HepG2 (cell line): ENCODE data around the gene STX1B. TPM values are rescaled to one million over a fixed set of nuclear protein-coding genes. Genes with fewer than 3 reads are reported as not detected.
A peak's percentile ranks its signal among the peaks of the same experiment; 100 is the strongest.

Experiments
- POGZ ChIP-seq: sonication (generic); formaldehyde crosslinking; IDR thresholded peaks from 2 replicates; pipeline ENCODE4 v1.4.0; 2020; ENCODE audit warnings: mild to moderate bottlenecking, missing genetic modification reagents
- POLR2G ChIP-seq: fragments of 200-400 bp; formaldehyde crosslinking; IDR thresholded peaks from 2 replicates; pipeline ENCODE4 v1.6.1; 2018; ENCODE audit warnings: mild to moderate bottlenecking, low read depth, low read length, moderate library complexity
- ZBTB7A ChIP-seq: sonication (generic); formaldehyde crosslinking; IDR thresholded peaks from 2 replicates; pipeline ENCODE4 v1.8.0; 2022; ENCODE audit warnings: mild to moderate bottlenecking, missing genetic modification reagents
- ZNF318 ChIP-seq: sonication (generic); formaldehyde crosslinking; IDR thresholded peaks from 2 replicates; pipeline ENCODE4 v1.4.0; 2020; ENCODE audit warnings: mild to moderate bottlenecking, missing genetic modification reagents
- ZNF552 ChIP-seq: sonication (generic); formaldehyde crosslinking; IDR thresholded peaks from 2 replicates; pipeline ENCODE4 v1.9.0; 2022; ENCODE audit warnings: missing genetic modification reagents, mild to moderate bottlenecking, borderline replicate concordance
- polyA plus RNA-seq, 8 experiments: library from polyadenylated mRNA; depleted of rRNA in 3 of 8; stranded (reverse) in 7 of 8; unstranded in 1 of 8; fragments of >200 nt; fragmentation: Illumina TruSeq in 4 of 8; extraction: Trizol in 4 of 8; gene quantifications; 2 replicates each; pipeline versions ENCODE4 v1.2.1 to v1.2.3, GENCODE V29; 2011 to 2016; ENCODE audit warnings: low read depth in 4 of 8, missing spikeins in 1 of 8, mixed read lengths in 1 of 8; ENCODE audit not compliant: insufficient read depth in 1 of 8
- total RNA-seq, 5 experiments: library from RNA; depleted of rRNA; stranded (reverse); fragments of >200 nt; fragmentation: Illumina TruSeq; extraction: Trizol; gene quantifications; 2 replicates each; pipeline ENCODE4 v1.2.3, GENCODE V29; 2016; ENCODE audit warnings: low read depth in 1 of 5
- TF ChIP-seq, protein P1 (sequence below): sonication (generic); formaldehyde crosslinking; IDR thresholded peaks from 2 replicates; pipeline ENCODE4 v1.4.0; 2020; ENCODE audit warnings: mild to moderate bottlenecking, missing genetic modification reagents
- TF ChIP-seq, protein P2 (sequence below): sonication (generic); formaldehyde crosslinking; conservative IDR thresholded peaks from 2 replicates; pipeline ENCODE4 v1.8.1; 2023; ENCODE audit warnings: missing genetic modification reagents

STX1B gene
- total and polyA plus RNA-seq, 2 of the 13 experiments (the other 11 are each of a cell fraction or from before 2014, with no cell fraction given), result 2.1 to 3.0 TPM

- TF ChIP-seq ZNF318 (CRISPR knock-in tag), result peak; percentile 85
- TF ChIP-seq, protein P1, sequence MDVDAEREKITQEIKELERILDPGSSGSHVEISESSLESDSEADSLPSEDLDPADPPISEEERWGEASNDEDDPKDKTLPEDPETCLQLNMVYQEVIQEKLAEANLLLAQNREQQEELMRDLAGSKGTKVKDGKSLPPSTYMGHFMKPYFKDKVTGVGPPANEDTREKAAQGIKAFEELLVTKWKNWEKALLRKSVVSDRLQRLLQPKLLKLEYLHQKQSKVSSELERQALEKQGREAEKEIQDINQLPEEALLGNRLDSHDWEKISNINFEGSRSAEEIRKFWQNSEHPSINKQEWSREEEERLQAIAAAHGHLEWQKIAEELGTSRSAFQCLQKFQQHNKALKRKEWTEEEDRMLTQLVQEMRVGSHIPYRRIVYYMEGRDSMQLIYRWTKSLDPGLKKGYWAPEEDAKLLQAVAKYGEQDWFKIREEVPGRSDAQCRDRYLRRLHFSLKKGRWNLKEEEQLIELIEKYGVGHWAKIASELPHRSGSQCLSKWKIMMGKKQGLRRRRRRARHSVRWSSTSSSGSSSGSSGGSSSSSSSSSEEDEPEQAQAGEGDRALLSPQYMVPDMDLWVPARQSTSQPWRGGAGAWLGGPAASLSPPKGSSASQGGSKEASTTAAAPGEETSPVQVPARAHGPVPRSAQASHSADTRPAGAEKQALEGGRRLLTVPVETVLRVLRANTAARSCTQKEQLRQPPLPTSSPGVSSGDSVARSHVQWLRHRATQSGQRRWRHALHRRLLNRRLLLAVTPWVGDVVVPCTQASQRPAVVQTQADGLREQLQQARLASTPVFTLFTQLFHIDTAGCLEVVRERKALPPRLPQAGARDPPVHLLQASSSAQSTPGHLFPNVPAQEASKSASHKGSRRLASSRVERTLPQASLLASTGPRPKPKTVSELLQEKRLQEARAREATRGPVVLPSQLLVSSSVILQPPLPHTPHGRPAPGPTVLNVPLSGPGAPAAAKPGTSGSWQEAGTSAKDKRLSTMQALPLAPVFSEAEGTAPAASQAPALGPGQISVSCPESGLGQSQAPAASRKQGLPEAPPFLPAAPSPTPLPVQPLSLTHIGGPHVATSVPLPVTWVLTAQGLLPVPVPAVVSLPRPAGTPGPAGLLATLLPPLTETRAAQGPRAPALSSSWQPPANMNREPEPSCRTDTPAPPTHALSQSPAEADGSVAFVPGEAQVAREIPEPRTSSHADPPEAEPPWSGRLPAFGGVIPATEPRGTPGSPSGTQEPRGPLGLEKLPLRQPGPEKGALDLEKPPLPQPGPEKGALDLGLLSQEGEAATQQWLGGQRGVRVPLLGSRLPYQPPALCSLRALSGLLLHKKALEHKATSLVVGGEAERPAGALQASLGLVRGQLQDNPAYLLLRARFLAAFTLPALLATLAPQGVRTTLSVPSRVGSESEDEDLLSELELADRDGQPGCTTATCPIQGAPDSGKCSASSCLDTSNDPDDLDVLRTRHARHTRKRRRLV (CRISPR knock-in tag), result peak; percentile 81; the same call in 1 of the 2 replicates
- 0 out of 2 replicates have a peak, but pooled peaks have one; percentile 13 for TF ChIP-seq ZBTB7A (CRISPR knock-in tag)
- TF ChIP-seq POLR2G, result peak; percentile 59
- 0 out of 2 replicates have a peak, but pooled peaks have one; percentile 32 for TF ChIP-seq ZNF552 (CRISPR knock-in tag)
- TF ChIP-seq, protein P2, sequence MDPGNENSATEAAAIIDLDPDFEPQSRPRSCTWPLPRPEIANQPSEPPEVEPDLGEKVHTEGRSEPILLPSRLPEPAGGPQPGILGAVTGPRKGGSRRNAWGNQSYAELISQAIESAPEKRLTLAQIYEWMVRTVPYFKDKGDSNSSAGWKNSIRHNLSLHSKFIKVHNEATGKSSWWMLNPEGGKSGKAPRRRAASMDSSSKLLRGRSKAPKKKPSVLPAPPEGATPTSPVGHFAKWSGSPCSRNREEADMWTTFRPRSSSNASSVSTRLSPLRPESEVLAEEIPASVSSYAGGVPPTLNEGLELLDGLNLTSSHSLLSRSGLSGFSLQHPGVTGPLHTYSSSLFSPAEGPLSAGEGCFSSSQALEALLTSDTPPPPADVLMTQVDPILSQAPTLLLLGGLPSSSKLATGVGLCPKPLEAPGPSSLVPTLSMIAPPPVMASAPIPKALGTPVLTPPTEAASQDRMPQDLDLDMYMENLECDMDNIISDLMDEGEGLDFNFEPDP (CRISPR knock-in tag), result no peak
- TF ChIP-seq POGZ (CRISPR knock-in tag), result no peak
These were observed 12.4 kb downstream of the STX1B start (continued) for GRCh38 chr16:30997725-30998711.
